ENCODE results near the gene LCN12. TPM values are rescaled to one million over a fixed set of nuclear protein-coding genes. Genes with fewer than 3 reads are reported as not detected.

The LCN12 gene
- total RNA-seq, 1 donor from 2014 or later, result 2.9 TPM

DNA sequence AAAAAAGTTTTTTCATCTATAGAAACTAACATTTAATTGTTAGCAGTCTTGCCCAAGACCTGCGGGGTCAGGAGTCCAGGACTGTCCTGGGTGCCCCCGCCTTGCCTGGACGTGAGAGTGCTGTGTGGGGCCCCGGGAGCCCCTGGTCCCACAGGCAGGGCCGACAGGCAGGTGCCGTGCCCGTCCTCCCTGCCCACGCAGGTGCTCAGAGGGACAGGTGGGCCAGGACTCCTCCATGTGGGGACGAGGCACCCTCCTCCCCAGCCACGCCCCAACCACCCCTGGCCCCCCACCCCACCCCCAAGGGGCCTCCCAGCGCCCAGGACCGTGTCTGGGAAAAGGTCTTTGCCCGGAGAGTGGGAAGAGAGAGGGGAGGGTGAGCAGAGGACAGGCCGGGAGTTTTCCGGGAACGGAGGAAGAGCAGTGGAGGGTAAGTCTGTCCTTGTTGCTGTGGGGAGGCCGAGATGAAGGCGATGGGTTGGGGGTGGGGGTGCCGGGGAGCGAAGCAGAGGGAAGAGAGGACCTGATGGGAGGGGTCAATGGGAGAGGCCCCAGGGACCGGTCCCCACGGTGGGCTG lies 2.7 kb upstream of the LCN12 start:
- H3K36me3 Mint-ChIP-seq (ENCODE audit: unreplicated experiment), result no peaks in the 10 kb centered on the region
- peaks cover 2% of the 10 kb centered on the region for H3K9me3 Mint-ChIP-seq (ENCODE audit: unreplicated experiment)
- DNase-seq, result no peak
- H3K27me3 Mint-ChIP-seq (ENCODE audit: unreplicated experiment), result peaks cover 5% of the 10 kb centered on the region
- H3K4me3 Mint-ChIP-seq (ENCODE audit: unreplicated experiment), result peak overlapping the region; percentile 71
- peaks cover 2% of the 10 kb centered on the region for H3K4me1 Mint-ChIP-seq (ENCODE audit: low read depth, unreplicated experiment)
- TF ChIP-seq, protein P1, sequence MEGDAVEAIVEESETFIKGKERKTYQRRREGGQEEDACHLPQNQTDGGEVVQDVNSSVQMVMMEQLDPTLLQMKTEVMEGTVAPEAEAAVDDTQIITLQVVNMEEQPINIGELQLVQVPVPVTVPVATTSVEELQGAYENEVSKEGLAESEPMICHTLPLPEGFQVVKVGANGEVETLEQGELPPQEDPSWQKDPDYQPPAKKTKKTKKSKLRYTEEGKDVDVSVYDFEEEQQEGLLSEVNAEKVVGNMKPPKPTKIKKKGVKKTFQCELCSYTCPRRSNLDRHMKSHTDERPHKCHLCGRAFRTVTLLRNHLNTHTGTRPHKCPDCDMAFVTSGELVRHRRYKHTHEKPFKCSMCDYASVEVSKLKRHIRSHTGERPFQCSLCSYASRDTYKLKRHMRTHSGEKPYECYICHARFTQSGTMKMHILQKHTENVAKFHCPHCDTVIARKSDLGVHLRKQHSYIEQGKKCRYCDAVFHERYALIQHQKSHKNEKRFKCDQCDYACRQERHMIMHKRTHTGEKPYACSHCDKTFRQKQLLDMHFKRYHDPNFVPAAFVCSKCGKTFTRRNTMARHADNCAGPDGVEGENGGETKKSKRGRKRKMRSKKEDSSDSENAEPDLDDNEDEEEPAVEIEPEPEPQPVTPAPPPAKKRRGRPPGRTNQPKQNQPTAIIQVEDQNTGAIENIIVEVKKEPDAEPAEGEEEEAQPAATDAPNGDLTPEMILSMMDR (IDR thresholded peaks at IDR 0.05; ENCODE audit: partially characterized antibody, unreplicated experiment), result no peak
- no peak overlapping the region for H3K27ac Mint-ChIP-seq (ENCODE audit: unreplicated experiment)

DNA sequence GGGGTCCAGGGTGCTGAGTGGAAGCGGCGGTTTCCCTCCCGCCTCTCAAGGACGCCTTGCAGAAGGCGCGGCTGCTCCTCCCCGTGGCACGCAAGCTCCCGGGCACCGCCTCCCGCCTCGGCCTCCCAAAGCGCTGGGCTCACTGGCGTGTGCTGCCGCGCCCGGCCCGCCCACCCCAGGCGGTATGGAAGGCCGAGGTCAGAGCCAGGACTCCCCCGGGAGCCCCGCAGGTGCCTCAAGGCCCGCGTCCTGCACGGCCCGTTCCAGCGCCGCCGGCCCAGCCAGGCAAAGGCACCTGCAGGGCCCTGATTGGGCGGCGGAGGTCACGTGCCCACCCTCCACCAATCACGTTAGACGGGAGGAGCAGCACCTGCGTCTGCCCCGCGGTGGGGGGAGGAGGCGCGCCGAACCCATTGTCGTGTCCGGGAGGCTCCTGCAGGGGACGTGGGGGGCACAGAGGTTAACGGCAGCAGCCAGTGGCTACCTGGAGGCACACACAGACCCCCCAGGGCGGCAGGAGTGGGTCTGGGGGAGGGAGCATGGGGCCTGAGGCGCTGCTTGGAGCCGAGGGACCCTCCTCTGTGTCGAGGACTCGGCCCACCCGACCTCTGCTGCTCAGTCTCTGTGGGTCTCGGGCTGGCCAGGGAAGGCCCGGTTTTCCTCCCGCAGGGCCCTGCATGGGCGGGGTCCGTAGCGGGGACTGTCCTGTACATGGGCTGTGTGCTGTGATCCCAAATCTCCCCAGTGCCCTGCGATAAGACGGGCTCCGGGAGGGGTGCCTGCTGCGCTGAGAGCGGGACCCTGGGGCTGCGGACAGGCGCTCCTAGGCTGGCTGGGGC lies 2.0 kb upstream of the LCN12 start:
- Mint-ChIP-seq H3K4me3 (ENCODE audit: unreplicated experiment) (peak overlapping the region; percentile 79), H3K4me1 (ENCODE audit: low read depth, unreplicated experiment) (peaks cover 2% of the 10 kb centered on the region), H3K27me3 (ENCODE audit: unreplicated experiment) (peaks cover 6% of the 10 kb centered on the region), H3K27ac (ENCODE audit: unreplicated experiment) (peak overlapping the region; percentile 77), H3K36me3 (ENCODE audit: unreplicated experiment) (no peaks in the 10 kb centered on the region), H3K9me3 (ENCODE audit: unreplicated experiment) (no peaks in the 10 kb centered on the region)
- DNase-seq, result peak; percentile 93
- TF ChIP-seq, protein P1 (IDR thresholded peaks at IDR 0.05; ENCODE audit: partially characterized antibody, unreplicated experiment), result no peak

DNA sequence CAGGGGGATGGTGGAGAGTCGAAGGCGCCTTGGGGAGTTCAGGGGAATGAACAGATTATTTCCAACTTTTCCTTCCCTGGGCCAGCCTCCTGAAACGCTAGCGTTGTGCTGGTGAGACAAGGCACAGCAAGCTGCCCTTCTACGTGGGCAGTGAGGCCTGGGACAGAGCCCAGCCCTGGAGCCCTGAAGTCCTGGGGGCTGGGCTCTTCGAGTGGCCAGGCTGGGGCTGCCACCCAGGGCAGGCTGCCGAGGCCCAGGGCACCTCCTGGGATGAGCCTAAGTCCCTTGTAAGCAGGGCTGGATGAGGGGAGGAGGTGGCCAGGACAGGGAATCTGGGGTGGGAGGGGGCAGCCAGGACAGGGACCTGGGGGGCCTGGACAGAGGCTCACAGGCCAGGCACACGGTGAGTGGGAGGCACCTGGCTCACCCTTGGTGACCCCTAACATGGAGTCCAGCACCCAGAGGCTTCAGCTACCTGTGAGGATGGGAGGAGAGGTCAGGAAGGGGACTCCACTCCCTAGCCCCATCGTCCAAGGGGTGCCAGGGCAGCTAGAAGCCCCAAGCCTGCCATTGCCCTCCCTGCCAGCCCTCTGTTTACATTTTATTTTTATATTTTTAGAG lies 1.3 kb upstream of the LCN12 start:
- Mint-ChIP-seq H3K4me1 (ENCODE audit: low read depth, unreplicated experiment) (peaks cover 2% of the 10 kb centered on the region), H3K36me3 (ENCODE audit: unreplicated experiment) (no peaks in the 10 kb centered on the region), H3K27ac (ENCODE audit: unreplicated experiment) (no peak overlapping the region), H3K9me3 (ENCODE audit: unreplicated experiment) (peaks cover 2% of the 10 kb centered on the region), H3K27me3 (ENCODE audit: unreplicated experiment) (peaks cover 8% of the 10 kb centered on the region), H3K4me3 (ENCODE audit: unreplicated experiment) (peak overlapping the region; percentile 79)
- TF ChIP-seq, protein P1 (IDR thresholded peaks at IDR 0.05; ENCODE audit: partially characterized antibody, unreplicated experiment), result no peak
- no peak for DNase-seq

DNA sequence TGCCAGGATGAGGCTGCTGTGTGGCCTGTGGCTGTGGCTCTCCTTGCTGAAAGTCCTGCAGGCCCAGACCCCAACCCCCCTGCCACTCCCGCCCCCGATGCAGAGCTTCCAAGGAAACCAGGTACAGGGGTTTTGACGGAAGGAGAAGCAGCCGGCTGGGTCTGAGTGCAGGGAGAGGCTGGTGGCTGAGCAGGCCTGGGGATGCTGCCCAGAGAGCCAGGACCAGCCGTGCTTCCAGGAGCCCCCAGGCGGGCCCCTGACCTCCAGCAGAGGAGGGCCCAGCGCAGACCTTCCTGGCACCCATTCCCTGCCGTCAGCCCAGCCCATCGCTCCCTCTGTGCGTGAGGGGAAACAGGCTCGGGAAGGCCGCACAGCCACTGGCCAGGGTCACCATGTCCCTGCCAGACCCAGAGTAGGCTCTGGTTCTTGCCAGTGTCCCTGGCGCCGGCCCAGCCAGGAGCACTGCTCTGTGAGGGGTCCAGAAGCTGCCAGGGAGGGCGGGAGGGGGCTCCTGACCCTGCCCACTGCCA lies 313 bp downstream of the LCN12 start:
- peaks cover 8% of the 10 kb centered on the region for H3K27me3 Mint-ChIP-seq (ENCODE audit: unreplicated experiment)
- peaks cover 9% of the 10 kb centered on the region for H3K9me3 Mint-ChIP-seq (ENCODE audit: unreplicated experiment)
- TF ChIP-seq, protein P1 (IDR thresholded peaks at IDR 0.05; ENCODE audit: partially characterized antibody, unreplicated experiment), result no peak
- peak; percentile 16 for DNase-seq
- H3K4me3 Mint-ChIP-seq (ENCODE audit: unreplicated experiment), result no peak overlapping the region
- no peaks in the 10 kb centered on the region for H3K36me3 Mint-ChIP-seq (ENCODE audit: unreplicated experiment)
- no peak overlapping the region for H3K27ac Mint-ChIP-seq (ENCODE audit: unreplicated experiment)
- H3K4me1 Mint-ChIP-seq (ENCODE audit: low read depth, unreplicated experiment), result no peaks in the 10 kb centered on the region

All from glutamatergic neuron (in vitro differentiated cells).